ENCODE results near the gene PRR36.

The PRR36 gene

GRCh38 chr19:7845390-7846154, 28.6 kb downstream of the PRR36 start:
- no peak for DNase-seq (ENCODE audit: low read depth)

GRCh38 chr19:7844951-7845350, 29.2 kb downstream of the PRR36 start:
- no peak for DNase-seq (ENCODE audit: low read depth)

- DNase-seq (ENCODE audit: low read depth): no peak
Measured at GRCh38 chr19:7844405-7844804, 29.8 kb downstream of the PRR36 start.

- DNase-seq (ENCODE audit: low read depth): no peak
Measured at GRCh38 chr19:7843521-7843920, 30.7 kb downstream of the PRR36 start.

GRCh38 chr19:7842661-7843294, 31.4 kb downstream of the PRR36 start:
- no peak for DNase-seq (ENCODE audit: low read depth)

GRCh38 chr19:7841751-7842660, 32.2 kb downstream of the PRR36 start:
- DNase-seq (ENCODE audit: low read depth): no peak

- no peak for DNase-seq (ENCODE audit: low read depth)
Measured at GRCh38 chr19:7840629-7841028, 33.6 kb downstream of the PRR36 start.

- DNase-seq (ENCODE audit: low read depth): no peak
Measured at GRCh38 chr19:7839476-7839875, 34.7 kb downstream of the PRR36 start.

GRCh38 chr19:7833225-7834099, 40.7 kb downstream of the PRR36 start:
- DNase-seq (ENCODE audit: low read depth): peak; percentile 10

GRCh38 chr19:7832781-7833180, 41.4 kb downstream of the PRR36 start:
- DNase-seq (ENCODE audit: low read depth): no peak

GRCh38 chr19:7832009-7832408, 42.2 kb downstream of the PRR36 start:
- no peak for DNase-seq (ENCODE audit: low read depth)

GRCh38 chr19:7831452-7831851, 42.7 kb downstream of the PRR36 start:
- no peak for DNase-seq (ENCODE audit: low read depth)

- no peak for DNase-seq (ENCODE audit: low read depth)
Measured at GRCh38 chr19:7830823-7831222, 43.4 kb downstream of the PRR36 start.

- DNase-seq (ENCODE audit: low read depth): no peak
Measured at GRCh38 chr19:7830272-7830771, 43.9 kb downstream of the PRR36 start.

- DNase-seq (ENCODE audit: low read depth): peak; percentile 99
Measured at GRCh38 chr19:7829561-7830271, 44.5 kb downstream of the PRR36 start, which contains the start of gene EVI5L. Gene EVI5L, plus strand, starts transcription at chr19:7830218. Its CDS starts 16,325 bp downstream, at chr19:7846543.

GRCh38 chr19:7829166-7829520, 45.0 kb downstream of the PRR36 start:
- no peak for DNase-seq (ENCODE audit: low read depth)

GRCh38 chr19:7823686-7824301, 50.4 kb downstream of the PRR36 start:
- no peak for DNase-seq (ENCODE audit: low read depth)

GRCh38 chr19:7822910-7823515, 51.2 kb downstream of the PRR36 start:
- no peak for DNase-seq (ENCODE audit: low read depth)

GRCh38 chr19:7820588-7820987, 53.6 kb downstream of the PRR36 start:
- DNase-seq (ENCODE audit: low read depth): no peak

- no peak for DNase-seq (ENCODE audit: low read depth)
Measured at GRCh38 chr19:7819337-7819736, 54.9 kb downstream of the PRR36 start.

Measured in HS-5 (cell line).